ENCODE data around the gene KANSL1L. TPM values are rescaled to one million over a fixed set of nuclear protein-coding genes. Genes with fewer than 3 reads are reported as not detected.

KANSL1L gene
- total RNA-seq, 4 donors from 2014 or later, result 16.6 to 83.3 (median 25.6) TPM

- Histone ChIP-seq H3K27me3 (no peaks in the 10 kb centered on the region), H3K9me3 (no peaks in the 10 kb centered on the region), H3K27ac (no peak overlapping the region), H3K36me3 (no peaks in the 10 kb centered on the region), H3K4me1 (no peaks in the 10 kb centered on the region), H3K4me3 (no peak overlapping the region)
- no peak for DNase-seq
- TF ChIP-seq POLR2A (IDR thresholded peaks at IDR 0.05) (no peak), CTCF (IDR thresholded peaks at IDR 0.05) (no peak)
These were observed 196.6 kb downstream of the KANSL1L start for GRCh38 chr2:209974576-209974975.

GRCh38 chr2:209973328-209973727 is 197.9 kb downstream of the KANSL1L start:
- Histone ChIP-seq H3K27me3 (no peaks in the 10 kb centered on the region), H3K36me3 (no peaks in the 10 kb centered on the region), H3K4me1 (no peaks in the 10 kb centered on the region), H3K4me3 (no peak overlapping the region), H3K27ac (no peak overlapping the region), H3K9me3 (no peaks in the 10 kb centered on the region)
- no peak for DNase-seq
- TF ChIP-seq POLR2A (IDR thresholded peaks at IDR 0.05) (no peak), CTCF (IDR thresholded peaks at IDR 0.05) (no peak)

Other genes starting within 250 kb of the KANSL1L start
- gene RPE, start 168.8 kb downstream of the KANSL1L start, total RNA-seq, result 10 to 100 TPM; 20.8 to 46.1 (median 35.5) TPM
- 1 to 10 TPM in 1 of 4 donors, under 1 TPM in 1, not detected in 2; 0.54 to 2.5 TPM for gene ACADL, start 54.0 kb upstream of the KANSL1L start, total RNA-seq
- gene MYL1, start 143.8 kb upstream of the KANSL1L start, total RNA-seq, result not detected